Keratinocyte (primary cell): ENCODE data around the gene NDUFS8. TPM values are rescaled to one million over a fixed set of nuclear protein-coding genes. Genes with fewer than 3 reads are reported as not detected.

ENCODE experiments used
- DNase-seq: peaks from one replicate; pipeline ENCODE4 v3.0.0-alpha.2; 2011; ENCODE audit warnings: low read depth, missing footprints, low spot score
- FAIRE-seq: peaks from 2 replicates; lab custom pipeline; 2011; peaks lifted over from hg19 to GRCh38; lab: Jason Lieb, UNC
- H2AFZ ChIP-seq: 2 replicates; pipeline ENCODE4 v1.6.0; 2012; ENCODE audit warnings: low read length, control low read depth, inconsistent platforms; ENCODE audit not compliant: control insufficient read depth
- H3K27ac ChIP-seq: 2 replicates; pipeline ENCODE4 v1.5.1; 2011; ENCODE audit warnings: low read length; ENCODE audit not compliant: control insufficient read depth, insufficient read depth
- H3K27me3 ChIP-seq: 3 replicates; pipeline ENCODE4 v1.6.0; 2011; ENCODE audit warnings: low read length; ENCODE audit not compliant: control insufficient read depth, insufficient read depth; ENCODE audit errors: extremely low read depth
- H3K36me3 ChIP-seq, 2 experiments: 2 replicates in 1 of 2; 3 replicates in 1 of 2; pipeline ENCODE4 v1.5.1; 2011; ENCODE audit warnings: low read length in 2 of 2, mild to moderate bottlenecking in 1 of 2; ENCODE audit not compliant: control insufficient read depth in 2 of 2, insufficient read depth in 2 of 2; ENCODE audit errors: extremely low read depth in 1 of 2
- H3K4me1 ChIP-seq: 3 replicates; pipeline ENCODE4 v1.5.1; 2011; ENCODE audit warnings: low read length; ENCODE audit not compliant: control insufficient read depth, insufficient read depth; ENCODE audit errors: extremely low read depth
- H3K4me2 ChIP-seq: 3 replicates; pipeline ENCODE4 v1.6.0; 2011; ENCODE audit warnings: low read depth, low read length; ENCODE audit not compliant: control insufficient read depth, insufficient read depth; ENCODE audit errors: extremely low read depth
- H3K4me3 ChIP-seq, 3 experiments: fragments of 200-600 bp in 1 of 3; sonication (generic) in 1 of 3; 2 replicates in 2 of 3; 3 replicates in 1 of 3; pipeline ENCODE4 v1.5.1; 2011 to 2016; ENCODE audit warnings: low read length in 3 of 3, mild to moderate bottlenecking in 3 of 3, control low read depth in 2 of 3, inconsistent platforms in 1 of 3, low read depth in 1 of 3, mixed read lengths in 1 of 3, mixed run types in 1 of 3, moderate library complexity in 1 of 3; ENCODE audit not compliant: control insufficient read depth in 2 of 3, insufficient read depth in 2 of 3; ENCODE audit errors: extremely low read depth in 1 of 3
- H3K79me2 ChIP-seq: 2 replicates; pipeline ENCODE4 v1.6.0; 2012; ENCODE audit warnings: low read length; ENCODE audit not compliant: control insufficient read depth, insufficient read depth
- H3K9ac ChIP-seq: 3 replicates; pipeline ENCODE4 v1.6.0; 2011; ENCODE audit warnings: low read length; ENCODE audit not compliant: control insufficient read depth, insufficient read depth; ENCODE audit errors: extremely low read depth
- H3K9me1 ChIP-seq: 3 replicates; pipeline ENCODE4 v1.6.0; 2011; ENCODE audit warnings: low read length; ENCODE audit not compliant: control insufficient read depth, insufficient read depth; ENCODE audit errors: extremely low read depth
- H3K9me3 ChIP-seq: 2 replicates; pipeline ENCODE4 v1.5.1; 2012; ENCODE audit warnings: low read depth, low read length; ENCODE audit not compliant: control insufficient read depth
- H4K20me1 ChIP-seq: 3 replicates; pipeline ENCODE4 v1.6.0; 2011; ENCODE audit warnings: low read length; ENCODE audit not compliant: control insufficient read depth, insufficient read depth; ENCODE audit errors: extremely low read depth
- CTCF ChIP-seq, 3 experiments: IDR thresholded peaks in 1 of 3; conservative IDR thresholded peaks in 1 of 3; optimal IDR thresholded peaks in 1 of 3; 2 replicates in 2 of 3; 3 replicates in 1 of 3; pipeline versions ENCODE3 to v1.5.1; 2011; ENCODE audit warnings: low read length in 3 of 3, mild to moderate bottlenecking in 3 of 3, moderate library complexity in 2 of 3, control low read depth in 1 of 3, inconsistent platforms in 1 of 3; ENCODE audit not compliant: insufficient read depth in 2 of 3; ENCODE audit errors: extremely low read depth in 1 of 3
- EZH2 ChIP-seq: IDR thresholded peaks from one replicate; pipeline ENCODE4 v1.6.1; 2012; ENCODE audit warnings: inconsistent platforms, mild to moderate bottlenecking, low read length, moderate library complexity
- dilution Hi-C: fragments of 300-500 bp; cut with MboI; formaldehyde crosslinking; loops from one replicate; pipeline ENCODE4 v1.7.0; 2020; ENCODE audit warnings: low sequenced_read_pairs; ENCODE audit not compliant: extremely low pct_ligation_motif_present
- polyA plus RNA-seq, 5 experiments: library from polyadenylated mRNA; depleted of rRNA in 3 of 5; stranded (reverse) in 3 of 5; stranded (forward) in 1 of 5; unstranded in 1 of 5; fragments of >200 nt; gene quantifications; 1 replicate in 1 of 5; 2 replicates in 3 of 5; 3 replicates in 1 of 5; pipeline versions ENCODE4 v1.2.1 to v1.2.3, GENCODE V29; 2011 to 2012; ENCODE audit warnings: missing spikeins in 2 of 5, low read depth in 1 of 5, low replicate concordance in 1 of 5

NDUFS8 gene
- polyA plus RNA-seq, 1 donor (not counting 4 experiments of a cell fraction or from before 2014, with no cell fraction given), result 51.7 TPM

GRCh38 chr11:68010090-68011041 lies 20.1 kb upstream of the NDUFS8 start, which contains the start of gene ALDH3B1:
ALDH3B1 (plus strand) TSS chr11:68010327; CDS start chr11:68015298, 4,971 bp downstream.
- Histone ChIP-seq H3K4me1 (peaks cover 42% of the 10 kb centered on the region), H3K79me2 (no peaks in the 10 kb centered on the region), H3K9me1 (no peaks in the 10 kb centered on the region), H3K27me3 (no peaks in the 10 kb centered on the region), H3K27ac (no peak within 1 kb of the TSS), H4K20me1 (no peaks in the 10 kb centered on the region), H3K36me3 (no peaks in the 10 kb centered on the region), H3K4me2 (no peak within 1 kb of the TSS), H2AFZ (peak within 1 kb of the TSS; percentile 12), H3K9ac (peak within 1 kb of the TSS; percentile 9), H3K4me3 (no peak within 1 kb of the TSS), H3K9me3 (no peaks in the 10 kb centered on the region)
- DNase-seq (no peak), FAIRE-seq (no peak)
- dilution Hi-C loops, result no loop called here
- TF ChIP-seq CTCF (optimal IDR thresholded peaks at IDR 0.05 in 1 of 3, IDR thresholded peaks at IDR 0.05 in 1 of 3, conservative IDR thresholded peaks at IDR 0.05 in 1 of 3; ENCODE audit: extremely low read depth in 1 of 3, insufficient read depth in 2 of 3, low read length in 3 of 3) (no peak), EZH2 (no peak)

GRCh38 chr11:68011051-68011943 lies 19.2 kb upstream of the NDUFS8 start:
- H3K4me2 ChIP-seq, result no peak overlapping the region
- H4K20me1 ChIP-seq, result no peaks in the 10 kb centered on the region
- no peak overlapping the region for H2AFZ ChIP-seq
- H3K9me3 ChIP-seq, result no peaks in the 10 kb centered on the region
- H3K79me2 ChIP-seq, result no peaks in the 10 kb centered on the region
- H3K4me1 ChIP-seq, result peaks cover 42% of the 10 kb centered on the region
- no peaks in the 10 kb centered on the region for H3K36me3 ChIP-seq
- TF ChIP-seq CTCF (optimal IDR thresholded peaks at IDR 0.05 in 1 of 3, IDR thresholded peaks at IDR 0.05 in 1 of 3, conservative IDR thresholded peaks at IDR 0.05 in 1 of 3; ENCODE audit: extremely low read depth in 1 of 3, insufficient read depth in 2 of 3, low read length in 3 of 3), result no peak
- no peak overlapping the region for H3K27ac ChIP-seq
- dilution Hi-C loops, result no loop called here
- FAIRE-seq (no peak), DNase-seq (no peak)
- no peak overlapping the region for H3K9ac ChIP-seq
- no peak overlapping the region for H3K4me3 ChIP-seq
- no peaks in the 10 kb centered on the region for H3K9me1 ChIP-seq
- H3K27me3 ChIP-seq, result no peaks in the 10 kb centered on the region
